Activated naive CD8-positive, alpha-beta T cell treated with anti-CD3 and anti-CD28 coated beads, Interleukin-2, amount 50 U/mL, for 16 hours (primary cell): Measurements from ENCODE around the gene MNDA.
"Not testable (repeated sequence)": the region's sequence is repeated elsewhere in the genome, so short reads cannot be mapped to it uniquely, and the experiment has no call there.

Experiments
- DNase-seq: peaks from one replicate; pipeline ENCODE4 v3.0.0-alpha.2; 2020; ENCODE audit warnings: low read depth, low spot score

Gene MNDA

GRCh38 chr1:158838660-158839059 lies 7.5 kb downstream of the MNDA start:
- DNase-seq = no peak

GRCh38 chr1:158839566-158839965 lies 8.4 kb downstream of the MNDA start:
- DNase-seq = no peak

- DNase-seq = no peak
Measured at GRCh38 chr1:158840236-158840635, 9.1 kb downstream of the MNDA start.

- no peak for DNase-seq
Measured at GRCh38 chr1:158864595-158864994, 33.4 kb downstream of the MNDA start.

- not testable (repeated sequence) for DNase-seq
Measured at GRCh38 chr1:158870438-158870837, 39.3 kb downstream of the MNDA start.

- no peak for DNase-seq
Measured at GRCh38 chr1:158873141-158873540, 42.0 kb downstream of the MNDA start.

- DNase-seq = no peak
Measured at GRCh38 chr1:158893654-158894053, 62.5 kb downstream of the MNDA start.

- no peak for DNase-seq
Measured at GRCh38 chr1:158898722-158899121, 67.6 kb downstream of the MNDA start.
